ENCODE data around the gene KRT6C.

KRT6C gene

GRCh38 chr12:52486166-52487105 lies 12.8 kb upstream of the KRT6C start:
- no peak for DNase-seq (ENCODE audit: low spot score)
- in situ Hi-C loops (cut with MboI; ENCODE audit: low pct_unique_long_range_greater_than_20kb, low sequenced_read_pairs, unreplicated experiment) = no loop called here
- TF ChIP-seq, protein P1, sequence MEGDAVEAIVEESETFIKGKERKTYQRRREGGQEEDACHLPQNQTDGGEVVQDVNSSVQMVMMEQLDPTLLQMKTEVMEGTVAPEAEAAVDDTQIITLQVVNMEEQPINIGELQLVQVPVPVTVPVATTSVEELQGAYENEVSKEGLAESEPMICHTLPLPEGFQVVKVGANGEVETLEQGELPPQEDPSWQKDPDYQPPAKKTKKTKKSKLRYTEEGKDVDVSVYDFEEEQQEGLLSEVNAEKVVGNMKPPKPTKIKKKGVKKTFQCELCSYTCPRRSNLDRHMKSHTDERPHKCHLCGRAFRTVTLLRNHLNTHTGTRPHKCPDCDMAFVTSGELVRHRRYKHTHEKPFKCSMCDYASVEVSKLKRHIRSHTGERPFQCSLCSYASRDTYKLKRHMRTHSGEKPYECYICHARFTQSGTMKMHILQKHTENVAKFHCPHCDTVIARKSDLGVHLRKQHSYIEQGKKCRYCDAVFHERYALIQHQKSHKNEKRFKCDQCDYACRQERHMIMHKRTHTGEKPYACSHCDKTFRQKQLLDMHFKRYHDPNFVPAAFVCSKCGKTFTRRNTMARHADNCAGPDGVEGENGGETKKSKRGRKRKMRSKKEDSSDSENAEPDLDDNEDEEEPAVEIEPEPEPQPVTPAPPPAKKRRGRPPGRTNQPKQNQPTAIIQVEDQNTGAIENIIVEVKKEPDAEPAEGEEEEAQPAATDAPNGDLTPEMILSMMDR (IDR thresholded peaks at IDR 0.05; ENCODE audit: extremely low read depth, insufficient read depth, missing control alignments) = no peak

DNA sequence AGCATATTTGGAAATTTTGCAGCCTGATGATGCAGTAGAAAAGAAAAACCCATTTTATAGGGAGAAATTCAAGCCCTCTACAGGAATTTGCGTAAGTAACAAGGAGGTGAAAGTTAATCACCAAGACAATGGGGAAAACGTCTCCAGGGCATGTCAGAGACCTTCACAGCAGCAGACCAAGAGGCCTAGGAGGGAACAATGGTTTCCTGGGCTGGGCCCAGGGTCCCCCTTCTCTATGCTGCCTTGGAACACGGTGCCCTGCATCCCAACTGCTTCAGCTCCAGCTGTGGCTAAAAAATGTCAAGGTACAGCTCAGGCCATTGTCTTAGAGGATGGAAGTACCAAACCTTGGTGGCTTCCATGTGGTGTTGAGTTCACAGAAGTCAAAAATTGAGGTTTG lies 6.5 kb upstream of the KRT6C start:
- TF ChIP-seq, protein P1 (IDR thresholded peaks at IDR 0.05; ENCODE audit: extremely low read depth, insufficient read depth, missing control alignments) = no peak
- DNase-seq (ENCODE audit: low spot score) = no peak
- in situ Hi-C loops (cut with MboI; ENCODE audit: low pct_unique_long_range_greater_than_20kb, low sequenced_read_pairs, unreplicated experiment) = no loop called here

- DNase-seq (ENCODE audit: low spot score) = no peak
- TF ChIP-seq, protein P1 (IDR thresholded peaks at IDR 0.05; ENCODE audit: extremely low read depth, insufficient read depth, missing control alignments) = no peak
- in situ Hi-C loops (cut with MboI; ENCODE audit: low pct_unique_long_range_greater_than_20kb, low sequenced_read_pairs, unreplicated experiment) = no loop called here
Observed at GRCh38 chr12:52477651-52478050, 4.0 kb upstream of the KRT6C start.

DNA sequence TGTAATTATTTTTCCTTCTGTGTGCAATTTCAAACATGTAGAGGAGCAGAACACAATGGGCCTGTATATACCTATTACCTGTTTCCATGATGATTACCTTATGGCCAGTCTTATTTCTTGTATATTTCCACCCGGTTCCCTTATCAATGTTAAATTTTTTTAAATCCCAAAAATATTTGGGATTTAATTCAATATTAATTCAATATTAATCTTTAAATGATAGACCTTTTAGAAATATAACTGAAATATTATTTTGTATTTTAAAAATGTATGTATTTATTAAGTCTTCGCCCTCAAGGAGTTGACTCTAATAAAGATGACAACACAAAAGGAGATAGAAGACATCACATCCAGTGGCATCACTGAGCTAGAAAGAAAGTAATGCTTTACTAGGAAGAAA lies 607 bp upstream of the KRT6C start:
- DNase-seq (ENCODE audit: low spot score) = no peak
- in situ Hi-C loops (cut with MboI; ENCODE audit: low pct_unique_long_range_greater_than_20kb, low sequenced_read_pairs, unreplicated experiment) = no loop called here
- TF ChIP-seq, protein P1 (IDR thresholded peaks at IDR 0.05; ENCODE audit: extremely low read depth, insufficient read depth, missing control alignments) = no peak

DNA sequence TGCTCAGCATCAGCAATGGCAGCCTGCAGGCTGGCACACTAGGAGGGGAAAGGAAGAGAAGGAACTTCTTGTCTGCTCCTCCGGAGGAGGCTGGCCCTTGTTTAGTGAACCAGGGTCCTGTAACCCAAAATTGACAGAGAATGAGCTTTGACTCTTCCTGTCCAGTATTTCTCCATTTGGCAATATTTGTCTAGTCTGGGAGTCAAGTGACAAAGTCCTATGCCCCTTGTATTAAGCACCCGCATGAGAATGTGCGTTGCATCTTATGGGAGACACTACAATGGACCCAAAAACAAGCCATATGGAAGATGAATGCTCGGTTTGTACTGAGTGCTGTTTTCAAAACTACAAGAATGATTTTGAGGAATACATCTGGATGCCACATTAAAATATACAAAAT lies 3.8 kb downstream of the KRT6C start:
- no peak for DNase-seq (ENCODE audit: low spot score)
- TF ChIP-seq, protein P1 (IDR thresholded peaks at IDR 0.05; ENCODE audit: extremely low read depth, insufficient read depth, missing control alignments) = no peak
- in situ Hi-C loops (cut with MboI; ENCODE audit: low pct_unique_long_range_greater_than_20kb, low sequenced_read_pairs, unreplicated experiment) = no loop called here

- DNase-seq (ENCODE audit: low spot score) = no peak
- TF ChIP-seq, protein P1 (IDR thresholded peaks at IDR 0.05; ENCODE audit: extremely low read depth, insufficient read depth, missing control alignments) = no peak
- in situ Hi-C loops (cut with MboI; ENCODE audit: low pct_unique_long_range_greater_than_20kb, low sequenced_read_pairs, unreplicated experiment) = no loop called here
Observed at GRCh38 chr12:52464897-52465296, 8.7 kb downstream of the KRT6C start.

Measured in GM13977 (cell line).